Activated B cell treated with CpG ODN at 0.5 μM for 24 hours (primary cell): Measurements from ENCODE around the gene CCL28. TPM values are rescaled to one million over a fixed set of nuclear protein-coding genes. Genes with fewer than 3 reads are reported as not detected.

Source experiments
- ATAC-seq: fragments of 200-7000 bp; cut with Tn5 transposase; one replicate; pipeline ENCODE4 v1.10.0; 2021; ENCODE audit warnings: low read depth, mild to moderate bottlenecking, moderate library complexity
- CTCF ChIA-PET: fragments of 350-600 bp; sonication (Branson Sonifier 250); formaldehyde crosslinking; loops from one replicate; lab custom pipeline; 2021; ENCODE audit warnings: antibody characterized with exemption; lab: Charles Lee
- POLR2A ChIA-PET: fragments of 350-600 bp; sonication (Branson Sonifier 250); formaldehyde crosslinking; loops from one replicate; lab custom pipeline; 2021; ENCODE audit warnings: antibody characterized with exemption; lab: Charles Lee
- DNase-seq: peaks from one replicate; pipeline ENCODE4 v3.0.0; 2022
- H3K27ac Mint-ChIP-seq: one replicate; pipeline ENCODE4 v1.8.0; 2020; ENCODE audit warnings: mixed read lengths
- H3K27me3 Mint-ChIP-seq: one replicate; pipeline ENCODE4 v1.8.0; 2021; ENCODE audit warnings: mixed read lengths
- H3K36me3 Mint-ChIP-seq: one replicate; pipeline ENCODE4 v1.8.0; 2021; ENCODE audit warnings: low read depth, mixed read lengths
- H3K4me1 Mint-ChIP-seq: one replicate; pipeline ENCODE4 v1.8.0; 2021; ENCODE audit warnings: mixed read lengths
- H3K4me3 Mint-ChIP-seq: one replicate; pipeline ENCODE4 v1.8.0; 2020; ENCODE audit warnings: mild to moderate bottlenecking, mixed read lengths
- H3K9me3 Mint-ChIP-seq: one replicate; pipeline ENCODE4 v1.8.0; 2020; ENCODE audit warnings: mixed read lengths
- intact Hi-C: fragments of 100-400 bp; cut with micrococcal nuclease; formaldehyde crosslinking; loops from one replicate; pipeline ENCODE4 v1.15.1; 2024
- total RNA-seq: library from RNA; stranded (reverse); gene quantifications from 2 replicates; pipeline ENCODE4 v1.2.3, GENCODE V29; 2022
- TF ChIP-seq, protein P1 (sequence below): fragments of 200-600 bp; IDR thresholded peaks from one replicate; pipeline ENCODE4 v1.8.0; 2022; ENCODE audit warnings: antibody characterized with exemption, mild to moderate bottlenecking

CCL28 gene
- total RNA-seq, 1 donor from 2014 or later: 11.6 TPM

DNA sequence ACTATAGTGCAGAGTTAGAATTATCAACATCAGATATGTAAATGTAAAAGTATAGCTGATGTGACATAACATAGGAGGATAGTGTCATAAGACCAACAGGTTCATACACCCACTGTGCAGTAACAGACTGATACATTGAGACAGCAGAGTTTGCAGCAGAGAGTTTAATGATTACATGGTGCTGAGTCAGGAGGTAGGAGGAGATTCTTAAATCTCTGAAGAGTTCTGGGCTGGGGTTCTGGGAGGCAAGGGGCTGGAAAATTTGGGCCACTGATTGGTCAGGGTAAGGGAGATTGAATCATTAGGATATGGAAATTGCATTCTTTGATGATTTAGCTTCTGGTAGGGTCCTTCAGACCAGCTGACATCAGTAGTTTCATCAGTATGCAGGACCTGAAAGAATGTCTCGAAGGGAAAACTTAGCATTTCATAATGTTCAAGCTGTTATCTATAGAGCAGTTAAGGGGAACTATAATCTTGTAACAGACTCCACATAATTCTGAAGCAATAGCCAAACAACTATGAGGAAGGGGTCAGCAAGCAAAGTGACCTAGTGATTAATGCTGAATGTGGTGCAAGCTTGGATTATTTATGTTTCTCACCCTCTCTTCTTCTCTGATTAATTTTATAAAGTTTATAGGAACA, 35.6 kb downstream of the CCL28 start:
- H3K27ac Mint-ChIP-seq: no peak overlapping the region
- H3K4me1 Mint-ChIP-seq: no peaks in the 10 kb centered on the region
- ATAC-seq (no peak), DNase-seq (no peak)
- H3K9me3 Mint-ChIP-seq: no peaks in the 10 kb centered on the region
- ChIA-PET CTCF (no interaction called here), POLR2A (no interaction called here)
- H3K27me3 Mint-ChIP-seq: no peaks in the 10 kb centered on the region
- TF ChIP-seq, protein P1, sequence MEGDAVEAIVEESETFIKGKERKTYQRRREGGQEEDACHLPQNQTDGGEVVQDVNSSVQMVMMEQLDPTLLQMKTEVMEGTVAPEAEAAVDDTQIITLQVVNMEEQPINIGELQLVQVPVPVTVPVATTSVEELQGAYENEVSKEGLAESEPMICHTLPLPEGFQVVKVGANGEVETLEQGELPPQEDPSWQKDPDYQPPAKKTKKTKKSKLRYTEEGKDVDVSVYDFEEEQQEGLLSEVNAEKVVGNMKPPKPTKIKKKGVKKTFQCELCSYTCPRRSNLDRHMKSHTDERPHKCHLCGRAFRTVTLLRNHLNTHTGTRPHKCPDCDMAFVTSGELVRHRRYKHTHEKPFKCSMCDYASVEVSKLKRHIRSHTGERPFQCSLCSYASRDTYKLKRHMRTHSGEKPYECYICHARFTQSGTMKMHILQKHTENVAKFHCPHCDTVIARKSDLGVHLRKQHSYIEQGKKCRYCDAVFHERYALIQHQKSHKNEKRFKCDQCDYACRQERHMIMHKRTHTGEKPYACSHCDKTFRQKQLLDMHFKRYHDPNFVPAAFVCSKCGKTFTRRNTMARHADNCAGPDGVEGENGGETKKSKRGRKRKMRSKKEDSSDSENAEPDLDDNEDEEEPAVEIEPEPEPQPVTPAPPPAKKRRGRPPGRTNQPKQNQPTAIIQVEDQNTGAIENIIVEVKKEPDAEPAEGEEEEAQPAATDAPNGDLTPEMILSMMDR: no peak
- H3K4me3 Mint-ChIP-seq: no peak overlapping the region
- intact Hi-C loops: no loop called here
- peaks cover 33% of the 10 kb centered on the region for H3K36me3 Mint-ChIP-seq

DNA sequence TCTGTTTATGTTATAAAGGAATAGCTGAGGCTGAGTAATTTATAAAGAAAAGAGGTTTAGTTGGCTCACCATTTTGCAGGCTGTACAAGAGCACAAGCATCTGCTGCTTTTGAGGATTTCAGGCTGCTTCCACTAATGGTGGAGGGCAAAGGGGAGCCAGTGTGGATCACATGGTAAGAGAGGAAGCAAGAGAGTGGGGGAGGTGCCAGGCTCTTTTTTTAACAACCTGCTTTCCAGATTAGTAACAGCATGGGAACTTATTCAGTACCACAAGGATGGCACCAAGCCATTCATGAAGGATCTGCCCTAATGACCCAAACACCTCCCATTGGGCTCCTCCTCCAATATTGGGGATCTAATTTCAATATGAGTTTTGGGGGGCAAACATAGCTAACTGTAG, 40.4 kb downstream of the CCL28 start:
- Mint-ChIP-seq H3K9me3 (no peaks in the 10 kb centered on the region), H3K27ac (no peak overlapping the region), H3K4me3 (no peak overlapping the region), H3K36me3 (peaks cover 23% of the 10 kb centered on the region), H3K4me1 (no peaks in the 10 kb centered on the region), H3K27me3 (no peaks in the 10 kb centered on the region)
- ATAC-seq (no peak), DNase-seq (no peak)
- ChIA-PET POLR2A (no interaction called here), CTCF (no interaction called here)
- intact Hi-C loops: no loop called here
- TF ChIP-seq, protein P1: no peak

DNA sequence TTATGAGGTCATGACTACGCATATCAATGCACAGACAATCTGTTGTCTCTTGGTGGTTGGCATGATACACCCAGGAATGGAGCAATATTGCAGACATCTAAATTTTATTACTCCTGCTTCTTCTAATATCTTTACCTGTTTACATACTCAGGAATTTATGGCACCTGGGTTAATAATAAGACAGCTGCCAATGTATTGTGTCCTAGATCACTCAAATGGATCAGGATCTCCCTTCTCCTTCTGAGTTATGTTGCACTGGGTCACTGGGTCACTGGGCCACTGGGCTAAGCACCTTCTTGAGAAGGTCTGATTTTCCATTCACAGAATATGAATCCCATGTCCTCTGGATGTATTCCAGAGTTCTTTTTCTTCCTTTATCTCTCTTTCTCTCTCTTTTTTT, 41.8 kb downstream of the CCL28 start:
- DNase-seq (no peak), ATAC-seq (no peak)
- Mint-ChIP-seq H3K4me1 (no peaks in the 10 kb centered on the region), H3K27ac (no peak overlapping the region), H3K36me3 (peaks cover 12% of the 10 kb centered on the region), H3K9me3 (peaks cover 2% of the 10 kb centered on the region), H3K27me3 (no peaks in the 10 kb centered on the region), H3K4me3 (no peak overlapping the region)
- CTCF ChIA-PET: no interaction called here
- TF ChIP-seq, protein P1: no peak
- POLR2A ChIA-PET: no interaction called here
- intact Hi-C loops: no loop called here

DNA sequence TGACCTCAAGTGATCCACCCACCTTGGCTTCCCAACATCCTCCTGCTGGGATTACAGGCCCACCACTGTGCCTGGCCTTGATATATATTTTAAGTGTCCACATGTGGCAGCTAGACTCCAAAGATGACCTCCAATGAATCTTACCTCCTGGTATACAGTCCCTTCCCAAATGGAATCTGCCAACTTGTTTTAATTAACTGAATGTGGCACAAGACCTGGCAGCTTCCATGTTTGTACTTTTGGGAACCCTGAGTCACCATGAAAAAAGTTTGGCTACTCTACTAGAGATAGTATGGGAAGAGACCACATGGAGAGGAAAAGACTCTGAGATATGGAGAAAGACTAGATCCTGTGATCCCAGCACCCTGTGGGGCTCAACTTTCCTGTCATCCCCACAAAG, 42.5 kb downstream of the CCL28 start:
- H3K36me3 Mint-ChIP-seq: peaks cover 10% of the 10 kb centered on the region
- H3K9me3 Mint-ChIP-seq: peaks cover 4% of the 10 kb centered on the region
- intact Hi-C loops: no loop called here
- no peak overlapping the region for H3K4me3 Mint-ChIP-seq
- no peaks in the 10 kb centered on the region for H3K4me1 Mint-ChIP-seq
- CTCF ChIA-PET: no interaction called here
- H3K27ac Mint-ChIP-seq: no peak overlapping the region
- TF ChIP-seq, protein P1: no peak
- DNase-seq: no peak
- no peak for ATAC-seq
- no peaks in the 10 kb centered on the region for H3K27me3 Mint-ChIP-seq
- POLR2A ChIA-PET: interaction anchor here (0.6 kb wide), 1 partner anchor 144 kb away, joined by 3 read pairs; no protein-coding TSS in a partner anchor

DNA sequence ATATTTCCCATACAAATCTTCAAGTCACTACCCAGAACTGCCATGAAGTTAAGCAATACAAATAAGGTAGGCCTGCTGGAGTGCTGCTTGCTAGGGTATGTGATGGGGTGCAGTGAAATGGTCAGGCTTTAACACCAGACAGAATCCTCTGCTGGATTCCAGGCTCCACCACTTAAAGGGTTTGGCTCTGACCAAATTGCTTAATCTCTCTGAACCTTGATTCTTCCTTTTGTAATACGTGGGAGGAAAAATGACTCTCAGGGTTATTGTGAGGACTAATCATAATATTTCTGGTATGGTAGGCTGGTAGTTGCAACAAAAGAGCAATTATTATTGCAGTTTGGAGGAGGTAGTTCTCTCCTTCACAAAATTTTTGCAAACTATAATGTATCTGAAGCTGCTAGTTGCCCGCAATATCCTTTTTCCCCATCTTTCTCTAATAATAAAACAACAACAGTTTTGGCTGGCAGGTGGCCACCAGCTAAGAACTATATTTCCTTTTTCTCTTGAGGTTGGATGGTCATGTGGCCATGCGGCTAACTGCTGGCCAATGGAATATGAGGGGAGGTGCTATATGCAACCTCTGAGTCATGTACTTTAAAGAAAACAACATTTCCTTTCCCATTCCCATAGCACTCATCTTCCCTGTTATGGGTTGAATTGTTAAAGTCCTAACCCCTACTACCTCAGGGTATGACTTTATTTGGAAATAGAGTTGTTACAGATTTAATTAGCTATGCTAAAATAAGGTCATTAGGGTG, 44.1 kb downstream of the CCL28 start:
- Mint-ChIP-seq H3K27ac (no peak overlapping the region), H3K36me3 (peaks cover 6% of the 10 kb centered on the region), H3K27me3 (no peaks in the 10 kb centered on the region), H3K9me3 (peaks cover 4% of the 10 kb centered on the region), H3K4me3 (no peak overlapping the region), H3K4me1 (no peaks in the 10 kb centered on the region)
- POLR2A ChIA-PET: no interaction called here
- CTCF ChIA-PET: no interaction called here
- intact Hi-C loops: no loop called here
- ATAC-seq (no peak), DNase-seq (no peak)
- TF ChIP-seq, protein P1: no peak
